MM.1S (cell line): ENCODE results near the gene NCOA1.

Experiments
- CTCF ChIP-seq: fragments of 300-600 bp; sonication (generic); IDR thresholded peaks from 2 replicates; pipeline ENCODE4 v1.5.1; 2016; ENCODE audit warnings: antibody characterized with exemption, low read length, mixed read lengths
- EZH2 ChIP-seq: fragments of 300-600 bp; sonication (generic); optimal IDR thresholded peaks from 2 replicates; pipeline ENCODE3; 2017; ENCODE audit warnings: low read depth, mild to moderate bottlenecking, antibody characterized with exemption, low read length, mixed read lengths

- no peak for TF ChIP-seq CTCF
- TF ChIP-seq EZH2 = no peak
These were observed 97.2 kb downstream of the NCOA1 start for GRCh38 chr2:24588294-24588693.
